AG09309 (cell line): ENCODE results near the gene GON4L.

ENCODE experiments used
- DNase-seq: peaks from one replicate; pipeline ENCODE4 v3.0.0-alpha.2; 2010; ENCODE audit warnings: low read depth
- H3K4me3 ChIP-seq: 2 replicates; pipeline ENCODE4 v1.5.1; 2011; ENCODE audit warnings: mild to moderate bottlenecking, low read depth, low read length, moderate library complexity; ENCODE audit not compliant: control insufficient read depth
- CTCF ChIP-seq: IDR thresholded peaks from 2 replicates; pipeline ENCODE4 v1.5.1; 2011; ENCODE audit warnings: mild to moderate bottlenecking, low read depth, low read length, inconsistent platforms; ENCODE audit not compliant: insufficient read depth, control insufficient read depth; ENCODE audit errors: missing control alignments

The GON4L gene

DNA sequence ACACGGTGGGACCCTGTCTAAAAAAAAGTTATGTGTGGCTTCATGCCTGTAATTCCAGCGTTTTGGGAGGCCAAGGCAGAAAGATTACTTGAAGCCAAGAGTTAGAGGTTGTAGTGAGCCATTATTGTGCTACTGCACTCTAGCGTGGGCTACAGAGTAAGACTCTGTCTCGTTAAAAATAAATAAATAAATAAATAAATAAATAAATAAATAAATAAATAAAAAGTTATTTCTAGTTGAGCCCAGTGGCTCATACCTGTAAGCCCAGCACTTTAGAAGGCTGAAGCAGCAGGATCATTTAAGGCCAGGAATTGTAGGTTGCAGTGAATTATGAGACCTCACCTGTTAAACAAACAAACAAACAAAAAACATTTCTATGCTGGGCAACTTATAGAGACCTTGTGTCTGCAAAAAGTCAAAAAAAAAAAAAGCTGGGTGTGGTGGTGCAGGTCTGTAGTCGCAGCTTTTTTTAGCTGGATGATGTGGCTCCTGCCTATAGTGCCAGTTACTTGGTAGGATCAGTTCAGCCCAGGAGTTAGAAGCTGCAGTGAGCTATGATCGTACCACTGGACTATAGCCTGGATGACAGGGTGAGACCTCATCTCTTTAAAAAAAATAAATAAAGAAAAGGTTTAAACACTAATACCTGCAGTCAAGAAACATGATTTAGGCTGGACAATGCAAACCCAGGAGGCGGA is 25.6 kb downstream of the GON4L start:
- DNase-seq = no peak
- TF ChIP-seq CTCF = no peak
- H3K4me3 ChIP-seq = no peak overlapping the region

- TF ChIP-seq CTCF = no peak
- no peak overlapping the region for H3K4me3 ChIP-seq
These were observed 29.6 kb downstream of the GON4L start for GRCh38 chr1:155827450-155827849.

DNA sequence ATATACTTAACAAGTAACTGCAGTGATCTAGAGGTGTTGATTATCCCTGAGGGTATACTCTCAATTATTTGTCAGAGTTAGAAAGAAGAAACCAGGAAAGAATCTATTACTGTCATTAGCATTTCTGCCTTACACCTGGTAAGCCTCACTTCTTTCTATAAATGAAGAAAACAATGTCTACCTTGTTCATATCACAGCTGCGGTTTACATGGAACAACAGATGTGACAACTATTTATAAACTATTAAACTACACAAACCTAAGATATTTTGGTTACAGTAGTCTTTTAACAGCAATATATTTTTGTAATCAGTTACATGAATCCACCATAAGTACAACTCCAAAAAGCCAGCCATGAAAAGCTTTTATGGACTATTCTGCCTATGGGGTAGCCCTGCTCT is 40.7 kb downstream of the GON4L start:
- H3K4me3 ChIP-seq = no peak overlapping the region
- TF ChIP-seq CTCF = no peak
- no peak for DNase-seq

More at GRCh38 chr1:155827450-155827849, 29.6 kb downstream of the GON4L start:
- DNase-seq = no peak

DNA sequence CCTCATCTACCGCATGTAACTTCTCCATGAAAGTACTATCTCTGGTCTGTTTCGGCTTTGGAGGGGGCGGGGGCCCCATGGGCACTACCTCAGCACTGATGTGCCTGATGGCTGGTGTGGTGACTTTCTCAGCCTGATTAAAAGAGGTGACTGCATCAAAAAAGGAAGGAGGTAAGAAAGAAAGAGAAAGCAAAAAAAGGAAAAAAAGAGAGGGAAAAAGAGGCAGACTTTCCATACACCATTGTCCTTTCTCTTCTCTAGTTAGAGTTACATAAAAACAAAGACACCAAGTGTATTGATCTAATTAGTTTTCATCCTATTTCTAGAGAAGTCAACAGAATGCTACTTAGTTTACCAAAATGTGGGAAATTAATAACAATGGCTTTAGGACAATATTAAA is 43.3 kb downstream of the GON4L start:
- no peak for TF ChIP-seq CTCF
- no peak overlapping the region for H3K4me3 ChIP-seq

DNA sequence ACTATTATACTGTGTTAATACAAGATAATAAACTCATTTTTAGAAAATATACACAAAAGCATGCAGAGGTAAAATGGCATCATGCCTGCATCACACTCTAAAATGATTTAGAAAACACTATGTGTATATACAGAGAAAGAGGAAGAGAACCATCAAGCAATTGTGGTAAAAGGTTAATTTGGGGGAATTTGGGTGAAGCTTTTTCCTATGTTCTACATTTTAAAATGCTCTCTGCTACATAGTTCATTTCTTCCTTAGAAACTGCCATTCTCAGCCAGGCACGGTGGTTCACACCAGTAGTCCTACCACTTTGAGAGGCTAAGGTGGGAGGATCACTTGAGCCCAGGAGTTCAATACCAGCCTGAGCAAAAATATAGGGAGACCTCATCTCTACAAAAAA is 44.1 kb downstream of the GON4L start:
- no peak for DNase-seq
- H3K4me3 ChIP-seq = no peak overlapping the region
- no peak for TF ChIP-seq CTCF

More for the DNA sequence above, 43.3 kb downstream of the GON4L start:
- DNase-seq = no peak

DNA sequence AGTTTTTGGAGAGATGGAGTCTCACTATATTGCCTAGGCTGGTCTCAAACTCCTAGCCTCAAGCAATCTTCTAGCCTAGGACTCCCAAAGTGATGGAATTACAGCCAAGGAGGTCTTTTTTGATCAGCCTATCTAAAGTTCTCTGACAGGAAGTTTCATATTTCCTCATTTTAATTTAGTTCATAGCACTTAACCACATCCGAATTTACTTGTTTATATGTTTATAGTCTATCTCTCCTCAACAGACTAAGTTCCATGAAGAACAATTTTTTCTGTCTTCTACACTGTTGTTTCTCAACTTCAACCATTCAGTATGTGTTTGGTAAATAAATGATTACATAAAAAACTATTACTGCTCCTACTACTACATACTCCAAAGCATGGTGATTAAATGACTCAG is 47.9 kb downstream of the GON4L start:
- no peak overlapping the region for H3K4me3 ChIP-seq
- DNase-seq = no peak
- TF ChIP-seq CTCF = no peak
